HEK293T (cell line): Measurements from ENCODE around the gene UNC79.

Experiments used
- CTCF ChIA-PET: fragments of 350-600 bp; formaldehyde crosslinking; extraction: SDS; loops from one replicate; lab custom pipeline; 2021; ENCODE audit warnings: antibody characterized with exemption, inconsistent platforms; lab: Yijun Ruan, JAX
- POLR2A ChIA-PET: fragments of 350-600 bp; formaldehyde crosslinking; extraction: SDS; loops from one replicate; lab custom pipeline; 2020; ENCODE audit warnings: antibody characterized with exemption, inconsistent platforms; lab: Yijun Ruan, JAX
- DNase-seq: peaks from one replicate; pipeline ENCODE4 v3.0.0; 2012; ENCODE audit warnings: mixed read lengths; ENCODE audit errors: extremely low spot score
- ARNT ChIP-seq: fragments of 450-650 bp; IDR thresholded peaks from 2 replicates; pipeline ENCODE4 v1.6.1; 2017; ENCODE audit warnings: mild to moderate bottlenecking
- BHLHE40 ChIP-seq: fragments of 450-650 bp; IDR thresholded peaks from 2 replicates; pipeline ENCODE4 v1.6.1; 2016; ENCODE audit warnings: mild to moderate bottlenecking, moderate library complexity, borderline replicate concordance
- CTBP1 ChIP-seq: fragments of 450-650 bp; IDR thresholded peaks from 2 replicates; pipeline ENCODE4 v1.6.1; 2016; ENCODE audit warnings: borderline replicate concordance
- ELF4 ChIP-seq: fragments of 450-650 bp; IDR thresholded peaks from 2 replicates; pipeline ENCODE4 v1.6.1; 2017; ENCODE audit warnings: antibody characterized with exemption
- FOXA1 ChIP-seq: fragments of 450-650 bp; IDR thresholded peaks from 2 replicates; pipeline ENCODE4 v1.6.1; 2016; ENCODE audit warnings: mild to moderate bottlenecking
- FOXK2 ChIP-seq: fragments of 450-650 bp; IDR thresholded peaks from 2 replicates; pipeline ENCODE4 v1.6.1; 2016; ENCODE audit warnings: mild to moderate bottlenecking
- FOXM1 ChIP-seq: fragments of 450-650 bp; IDR thresholded peaks from 2 replicates; pipeline ENCODE4 v1.6.1; 2017; ENCODE audit warnings: mild to moderate bottlenecking, borderline replicate concordance
- HDGF ChIP-seq: fragments of 450-650 bp; IDR thresholded peaks from 2 replicates; pipeline ENCODE4 v1.6.1; 2017; ENCODE audit warnings: antibody characterized with exemption, borderline replicate concordance
- L3MBTL2 ChIP-seq: fragments of 450-650 bp; conservative IDR thresholded peaks from 2 replicates; pipeline ENCODE4 v1.6.1; 2016; ENCODE audit warnings: mild to moderate bottlenecking
- LEF1 ChIP-seq: fragments of 450-650 bp; IDR thresholded peaks from 2 replicates; pipeline ENCODE4 v1.6.1; 2017; ENCODE audit warnings: mild to moderate bottlenecking, borderline replicate concordance
- NFRKB ChIP-seq: fragments of 450-650 bp; IDR thresholded peaks from 2 replicates; pipeline ENCODE4 v1.6.1; 2016; ENCODE audit warnings: mild to moderate bottlenecking, moderate library complexity
- PKNOX1 ChIP-seq: fragments of 450-650 bp; IDR thresholded peaks from 2 replicates; pipeline ENCODE4 v1.6.1; 2016
- SP1 ChIP-seq: fragments of 450-650 bp; IDR thresholded peaks from 2 replicates; pipeline ENCODE4 v1.6.1; 2017
- SUZ12 ChIP-seq: fragments of 450-650 bp; IDR thresholded peaks from 2 replicates; pipeline ENCODE4 v1.6.1; 2016; ENCODE audit warnings: mild to moderate bottlenecking
- TARDBP ChIP-seq: fragments of 450-650 bp; IDR thresholded peaks from 2 replicates; pipeline ENCODE4 v1.6.1; 2016
- ZNF384 ChIP-seq: fragments of 450-650 bp; IDR thresholded peaks from 2 replicates; pipeline ENCODE4 v1.6.1; 2016

Gene UNC79

GRCh38 chr14:93727039-93727740, 296.5 kb downstream of the UNC79 start:
- TF ChIP-seq ELF4 (no peak), FOXA1 (no peak)

GRCh38 chr14:93727917-93728650, 297.3 kb downstream of the UNC79 start:
- CTCF ChIA-PET = no interaction called here
- TF ChIP-seq L3MBTL2 (no peak), FOXA1 (no peak), FOXK2 (no peak), NFRKB (no peak), TARDBP (no peak), CTBP1 (no peak), BHLHE40 (no peak), FOXM1 (no peak), LEF1 (no peak), SUZ12 (no peak), SP1 (no peak), ELF4 (no peak), ARNT (no peak), PKNOX1 (no peak), HDGF (no peak), ZNF384 (no peak)
- POLR2A ChIA-PET = no interaction called here
- no peak for DNase-seq

More at GRCh38 chr14:93727039-93727740, 296.5 kb downstream of the UNC79 start:
- ChIA-PET CTCF (no interaction called here), POLR2A (no interaction called here)
- no peak for DNase-seq

- DNase-seq = no peak
- POLR2A ChIA-PET = no interaction called here
- CTCF ChIA-PET = no interaction called here
- TF ChIP-seq CTBP1 (no peak), LEF1 (no peak), FOXM1 (no peak), ZNF384 (no peak), ARNT (no peak), FOXA1 (no peak), L3MBTL2 (no peak), BHLHE40 (no peak), HDGF (no peak)
Measured at GRCh38 chr14:93728651-93729016, 297.9 kb downstream of the UNC79 start.

- POLR2A ChIA-PET = no interaction called here
- TF ChIP-seq FOXA1 (no peak), FOXK2 (no peak)
- CTCF ChIA-PET = no interaction called here
- no peak for DNase-seq
Measured at GRCh38 chr14:93729993-93730392, 299.3 kb downstream of the UNC79 start.

GRCh38 chr14:93731753-93732152, 301.0 kb downstream of the UNC79 start:
- ChIA-PET CTCF (no interaction called here), POLR2A (no interaction called here)
- TF ChIP-seq LEF1 (no peak), CTBP1 (no peak), ZNF384 (no peak), SP1 (no peak), FOXK2 (no peak), ARNT (no peak), TARDBP (no peak), FOXA1 (no peak), L3MBTL2 (no peak), BHLHE40 (no peak), FOXM1 (no peak), SUZ12 (no peak), PKNOX1 (no peak), HDGF (no peak)
- DNase-seq = no peak

GRCh38 chr14:93732524-93732923, 301.8 kb downstream of the UNC79 start:
- CTCF ChIA-PET = no interaction called here
- no peak for TF ChIP-seq L3MBTL2
- TF ChIP-seq NFRKB = no peak
- TF ChIP-seq HDGF = no peak
- no peak for TF ChIP-seq FOXK2
- POLR2A ChIA-PET = no interaction called here
- DNase-seq = no peak

GRCh38 chr14:93733231-93733630, 302.5 kb downstream of the UNC79 start:
- ChIA-PET CTCF (no interaction called here), POLR2A (no interaction called here)
- DNase-seq = no peak
- TF ChIP-seq SP1 (no peak), FOXA1 (no peak), LEF1 (no peak), FOXM1 (no peak), HDGF (no peak), PKNOX1 (no peak), ARNT (no peak), SUZ12 (no peak), TARDBP (no peak), CTBP1 (no peak), L3MBTL2 (no peak), ZNF384 (no peak), FOXK2 (no peak), BHLHE40 (no peak)
